HepG2 (cell line): Measurements from ENCODE around the gene CNOT8. TPM values are rescaled to one million over a fixed set of nuclear protein-coding genes. Genes with fewer than 3 reads are reported as not detected.

Source experiments
- ATAC-seq: fragments of 200-7000 bp; cut with Tn5 transposase; 3 replicates; pipeline ENCODE4 v1.9.1; 2020; ENCODE audit warnings: mild to moderate bottlenecking, moderate library complexity
- BruUV-seq: library from RNA; stranded (reverse); fragments of 400-500 nt; replicated peaks from 2 replicates; lab custom pipeline; 2021; lab: Mats Ljungman, UMichigan
- CTCF ChIA-PET: fragments of 300-600 bp; formaldehyde crosslinking; extraction: SDS; loops from one replicate; lab custom pipeline; 2021; ENCODE audit warnings: low total read pairs, inconsistent platforms, low intra/inter-chr PET ratio; lab: Yijun Ruan, JAX
- POLR2A ChIA-PET: fragments of 350-600 bp; sonication (Branson Sonifier 250); formaldehyde crosslinking; loops from one replicate; lab custom pipeline; 2020; ENCODE audit warnings: antibody characterized with exemption, inconsistent platforms; lab: Yijun Ruan, JAX
- DNase-seq: peaks from one replicate; pipeline ENCODE4 v3.0.0-alpha.2; 2015; ENCODE audit warnings: low spot score
- FAIRE-seq: peaks from 3 replicates; lab custom pipeline; 2011; peaks lifted over from hg19 to GRCh38; lab: Jason Lieb, UNC
- H2AFZ ChIP-seq: one replicate; pipeline ENCODE4 v1.6.1; 2011; ENCODE audit warnings: low read length, inconsistent platforms
- H3K27ac ChIP-seq: fragments of 300-600 bp; 3 replicates; pipeline ENCODE4 v1.8.0; 2011; ENCODE audit warnings: mixed run types, mild to moderate bottlenecking, mixed read lengths, low read length, inconsistent platforms; ENCODE audit not compliant: insufficient read depth; ENCODE audit errors: extremely low read length
- H3K27me3 ChIP-seq, 2 experiments: fragments of 200-600 bp in 1 of 2; 2 replicates in 1 of 2; 3 replicates in 1 of 2; pipeline versions ENCODE4 v1.6.0 to v1.8.0; 2011; ENCODE audit warnings: low read length in 2 of 2, mild to moderate bottlenecking in 2 of 2, moderate library complexity in 2 of 2, inconsistent platforms in 1 of 2; ENCODE audit not compliant: insufficient read depth in 2 of 2, control insufficient read depth in 1 of 2
- H3K36me3 ChIP-seq, 2 experiments: fragments of 200-600 bp in 1 of 2; replicated peaks in 1 of 2; 2 replicates in 1 of 2; 3 replicates in 1 of 2; pipeline versions ENCODE4 v1.5.1 to v1.8.0; 2011; ENCODE audit warnings: low read length in 2 of 2, inconsistent platforms in 1 of 2; ENCODE audit not compliant: insufficient read depth in 2 of 2, control insufficient read depth in 1 of 2
- H3K4me1 ChIP-seq: 2 replicates; pipeline ENCODE4 v1.5.1; 2012; ENCODE audit warnings: low read length, inconsistent platforms; ENCODE audit not compliant: insufficient read depth
- H3K4me2 ChIP-seq: 2 replicates; pipeline ENCODE4 v1.6.0; 2011; ENCODE audit warnings: low read depth, low read length, inconsistent platforms
- H3K4me3 ChIP-seq, 3 experiments: fragments of 200-600 bp in 1 of 3; sonication (generic), shearing (Covaris generic) in 1 of 3; replicated peaks in 1 of 3; 2 replicates each; pipeline ENCODE4 v1.5.1; 2011 to 2016; ENCODE audit warnings: low read length in 3 of 3, inconsistent platforms in 2 of 3, low read depth in 2 of 3, mild to moderate bottlenecking in 2 of 3, control low read depth in 1 of 3, mixed read lengths in 1 of 3; ENCODE audit not compliant: insufficient read depth in 1 of 3
- H3K79me2 ChIP-seq: one replicate; pipeline ENCODE4 v1.6.1; 2011; ENCODE audit warnings: low read length, inconsistent platforms; ENCODE audit not compliant: insufficient read depth
- H3K9ac ChIP-seq: 2 replicates; pipeline ENCODE4 v1.6.0; 2011; ENCODE audit warnings: mild to moderate bottlenecking, low read depth, low read length, inconsistent platforms; ENCODE audit not compliant: insufficient read depth
- H3K9me3 ChIP-seq: 2 replicates; pipeline ENCODE4 v1.5.1; 2012; ENCODE audit warnings: mild to moderate bottlenecking, low read length
- H4K20me1 ChIP-seq: 2 replicates; pipeline ENCODE4 v1.6.0; 2011; ENCODE audit warnings: inconsistent platforms, mild to moderate bottlenecking, low read length, moderate library complexity; ENCODE audit not compliant: insufficient read depth
- CCDC6 ChIP-seq: sonication (generic); formaldehyde crosslinking; IDR thresholded peaks from 2 replicates; pipeline ENCODE4 v1.8.1; 2022; ENCODE audit warnings: mild to moderate bottlenecking, missing genetic modification reagents, moderate library complexity
- GATA4 ChIP-seq: sonication (generic); IDR thresholded peaks from 2 replicates; pipeline ENCODE4 v1.6.1; 2016; ENCODE audit warnings: antibody characterized with exemption, low read depth, borderline replicate concordance
- MIER2 ChIP-seq: IDR thresholded peaks from 2 replicates; pipeline ENCODE4 v1.6.1; 2016; ENCODE audit warnings: missing biosample characterization, missing genetic modification reagents
- ZBTB34 ChIP-seq: sonication (generic); formaldehyde crosslinking; IDR thresholded peaks from 2 replicates; pipeline ENCODE4 v1.8.0; 2022; ENCODE audit warnings: mild to moderate bottlenecking, missing genetic modification reagents
- ZNF274 ChIP-seq: sonication (generic); formaldehyde crosslinking; IDR thresholded peaks from 2 replicates; pipeline ENCODE4 v1.5.1; 2020; ENCODE audit warnings: mild to moderate bottlenecking, missing genetic modification reagents
- ZNF432 ChIP-seq: sonication (generic); formaldehyde crosslinking; IDR thresholded peaks from 2 replicates; pipeline ENCODE4 v1.5.0; 2020; ENCODE audit warnings: missing genetic modification reagents, mild to moderate bottlenecking, borderline replicate concordance
- WGBS: methylation state at CpG from one replicate; pipeline ENCODE4 v1.1.6; 2017; ENCODE audit warnings: low lambda C conversion rate; 5-methylcytosine and 5-hydroxymethylcytosine counted together
- in situ Hi-C: cut with HindIII; loops from 2 replicates; pipeline ENCODE4 v1.10.0; 2017; ENCODE audit warnings: low pct_unique_long_range_greater_than_20kb; ENCODE audit not compliant: extremely low pct_ligation_motif_present
- intact Hi-C: fragments of 100-400 bp; cut with micrococcal nuclease; formaldehyde crosslinking; loops from one replicate; pipeline ENCODE4 v1.10.0; 2022; ENCODE audit not compliant: unreplicated experiment
- polyA plus RNA-seq, 8 experiments: library from polyadenylated mRNA; depleted of rRNA in 3 of 8; stranded (reverse) in 7 of 8; unstranded in 1 of 8; fragments of >200 nt; fragmentation: Illumina TruSeq in 4 of 8; extraction: Trizol in 4 of 8; gene quantifications; 2 replicates each; pipeline versions ENCODE4 v1.2.1 to v1.2.3, GENCODE V29; 2011 to 2016; ENCODE audit warnings: low read depth in 4 of 8, missing spikeins in 1 of 8, mixed read lengths in 1 of 8; ENCODE audit not compliant: insufficient read depth in 1 of 8
- total RNA-seq, 5 experiments: library from RNA; depleted of rRNA; stranded (reverse); fragments of >200 nt; fragmentation: Illumina TruSeq; extraction: Trizol; gene quantifications; 2 replicates each; pipeline ENCODE4 v1.2.3, GENCODE V29; 2016; ENCODE audit warnings: low read depth in 1 of 5

Gene CNOT8
- total and polyA plus RNA-seq, 2 of the 13 experiments (the other 11 are each of a cell fraction or from before 2014, with no cell fraction given), result 37.1 to 74.9 TPM

GRCh38 chr5:154892369-154892771, 33.9 kb downstream of the CNOT8 start (continued):
- TF ChIP-seq ZNF432 (CRISPR knock-in tag) (no peak), MIER2 (no peak), ZNF274 (CRISPR knock-in tag) (no peak), CCDC6 (no peak)

- Histone ChIP-seq H3K4me1 (no peaks in the 10 kb centered on the region), H3K4me3 (no peak overlapping the region), H2AFZ (no peak overlapping the region), H3K4me2 (no peak overlapping the region), H3K79me2 (no peaks in the 10 kb centered on the region), H3K27me3 (no peaks in the 10 kb centered on the region), H3K27ac (no peak overlapping the region), H3K9ac (no peak overlapping the region), H3K36me3 (peaks cover 27 to 79% of the 10 kb centered on the region in 2 experiments), H3K9me3 (no peaks in the 10 kb centered on the region), H4K20me1 (no peaks in the 10 kb centered on the region)
- CTCF ChIA-PET, result no interaction called here
- DNase-seq (no peak), FAIRE-seq (no peak), ATAC-seq (no peak)
- POLR2A ChIA-PET, result no interaction called here
- WGBS, result 93% methylated on average over 5 of the region's 5 CpGs
- intact Hi-C loops, result no loop called here
- no peak for TF ChIP-seq ZBTB34 (CRISPR knock-in tag)
- no peak for TF ChIP-seq GATA4
- BruUV-seq, result no TSS peak
- in situ Hi-C loops, result no loop called here
Observed at GRCh38 chr5:154893381-154893780, 35.0 kb downstream of the CNOT8 start.
